Measurements from ENCODE around the gene BRCC3.

GRCh38 chrX:155056471-155056870, 14.8 kb upstream of the BRCC3 start:
- TF ChIP-seq, protein P1, sequence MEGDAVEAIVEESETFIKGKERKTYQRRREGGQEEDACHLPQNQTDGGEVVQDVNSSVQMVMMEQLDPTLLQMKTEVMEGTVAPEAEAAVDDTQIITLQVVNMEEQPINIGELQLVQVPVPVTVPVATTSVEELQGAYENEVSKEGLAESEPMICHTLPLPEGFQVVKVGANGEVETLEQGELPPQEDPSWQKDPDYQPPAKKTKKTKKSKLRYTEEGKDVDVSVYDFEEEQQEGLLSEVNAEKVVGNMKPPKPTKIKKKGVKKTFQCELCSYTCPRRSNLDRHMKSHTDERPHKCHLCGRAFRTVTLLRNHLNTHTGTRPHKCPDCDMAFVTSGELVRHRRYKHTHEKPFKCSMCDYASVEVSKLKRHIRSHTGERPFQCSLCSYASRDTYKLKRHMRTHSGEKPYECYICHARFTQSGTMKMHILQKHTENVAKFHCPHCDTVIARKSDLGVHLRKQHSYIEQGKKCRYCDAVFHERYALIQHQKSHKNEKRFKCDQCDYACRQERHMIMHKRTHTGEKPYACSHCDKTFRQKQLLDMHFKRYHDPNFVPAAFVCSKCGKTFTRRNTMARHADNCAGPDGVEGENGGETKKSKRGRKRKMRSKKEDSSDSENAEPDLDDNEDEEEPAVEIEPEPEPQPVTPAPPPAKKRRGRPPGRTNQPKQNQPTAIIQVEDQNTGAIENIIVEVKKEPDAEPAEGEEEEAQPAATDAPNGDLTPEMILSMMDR (IDR thresholded peaks at IDR 0.05; ENCODE audit: low read depth, low read length, poor library complexity, severe bottlenecking), result no peak
- no peak for TF ChIP-seq EZH2phosphoT487 (IDR thresholded peaks at IDR 0.05; ENCODE audit: borderline replicate concordance, low read length)
